Measurements from ENCODE around the gene LACTB. TPM values are rescaled to one million over a fixed set of nuclear protein-coding genes. Genes with fewer than 3 reads are reported as not detected.

Gene LACTB
- total and polyA plus RNA-seq, 2 of the 4 experiments (the other 2 are of a cell fraction): 12.9 to 32.7 TPM

- Histone ChIP-seq H3K23ac (ENCODE audit: low read depth, low read length) (peak overlapping the region; percentile 87), H3K27ac (ENCODE audit: insufficient read depth, low read length) (peak overlapping the region; percentile 80), H2BK15ac (ENCODE audit: low read depth, low read length) (peak overlapping the region; percentile 79; the same call in 2 of the 3 replicates), H3K4me1 (ENCODE audit: control insufficient read depth, insufficient read depth, low read length) (peaks cover 23% of the 10 kb centered on the region), H4K20me1 (ENCODE audit: insufficient read depth, low read length) (no peaks in the 10 kb centered on the region), H4K5ac (ENCODE audit: low read depth, low read length) (peak overlapping the region; percentile 83), H3K9ac (ENCODE audit: low read depth, low read length) (peak overlapping the region; percentile 31; the same call in 1 of the 2 replicates), H3K56ac (ENCODE audit: extremely low read depth, insufficient read depth, low read length) (peak overlapping the region; percentile 44; the same call in 1 of the 2 replicates), H3K27me3 (ENCODE audit: control insufficient read depth, insufficient read depth, low read length) (no peaks in the 10 kb centered on the region), H4K8ac (ENCODE audit: low read depth in 2 of 2, low read length in 2 of 2) (peak overlapping the region; percentile 27 to 90), H3K9me1 (ENCODE audit: insufficient read depth, low read length) (peaks cover 13% of the 10 kb centered on the region), H2AK9ac (replicated peaks; ENCODE audit: low read depth, low read length, poor library complexity) (peak overlapping the region; percentile 57), H3K9me3 (ENCODE audit: control insufficient read depth, insufficient read depth, low read length) (no peaks in the 10 kb centered on the region), H3K79me1 (ENCODE audit: low read depth in 1 of 2, low read length in 2 of 2) (peaks cover 0 to 6% of the 10 kb centered on the region in 2 experiments; a peak in 2 of 4 replicates), H2BK120ac (ENCODE audit: low read depth, low read length) (peak overlapping the region; percentile 96), H2BK20ac (ENCODE audit: low read depth, low read length) (peak overlapping the region; percentile 87), H2BK5ac (ENCODE audit: low read depth, low read length, poor library complexity, severe bottlenecking) (peak overlapping the region; percentile 91), H3K36me3 (ENCODE audit: control insufficient read depth, insufficient read depth, low read length) (no peaks in the 10 kb centered on the region), H3K4me3 (ENCODE audit: insufficient read depth, low read depth, low read length) (no peak overlapping the region), H2AK5ac (ENCODE audit: low read depth, low read length) (peak overlapping the region; percentile 82), H3K4me2 (ENCODE audit: low read depth, low read length) (peak overlapping the region; percentile 6; the same call in 1 of the 2 replicates), H3K14ac (replicated peaks; ENCODE audit: low read depth, low read length) (peak overlapping the region; percentile 88), H3K18ac (ENCODE audit: low read depth, low read length) (peak overlapping the region; percentile 71), H3K4ac (ENCODE audit: low read depth, low read length) (peak overlapping the region; percentile 92), H4K91ac (ENCODE audit: insufficient read depth, low read depth, low read length) (peak overlapping the region; percentile 93), H2AFZ (replicated peaks; ENCODE audit: low read length, poor library complexity) (peak overlapping the region; percentile 83)
- dilution Hi-C loops (cut with HindIII; ENCODE audit: low sequenced_read_pairs, unreplicated experiment): no loop called here
- ATAC-seq (ENCODE audit: low read depth) (no peak), DNase-seq (no peak)
- intact Hi-C loops (cut with micrococcal nuclease): loop anchor here (1.0 kb wide), 1 partner anchor 20 kb away; no protein-coding TSS in a partner anchor
- in situ Hi-C loops (cut with MboI; ENCODE audit: low sequenced_read_pairs): no loop called here
- WGBS, 2 experiments (ENCODE audit: extremely low coverage in 2 of 2, insufficient read length in 1 of 2): 17% methylated on average over 1 of the region's 6 CpGs; no CpG with 5 or more reads in 1 of the 2 experiments
- TF ChIP-seq RFX5 (IDR thresholded peaks at IDR 0.05; ENCODE audit: low read depth, low read length) (no peak), MAZ (IDR thresholded peaks at IDR 0.05; ENCODE audit: borderline replicate concordance, low read depth, low read length) (no peak), NFE2L2 (IDR thresholded peaks at IDR 0.05; ENCODE audit: low read depth, low read length) (no peak), RCOR1 (IDR thresholded peaks at IDR 0.05; ENCODE audit: insufficient replicate concordance, low read length) (no peak), SMC3 (IDR thresholded peaks at IDR 0.05; ENCODE audit: low read depth, low read length) (no peak), CEBPB (IDR thresholded peaks at IDR 0.05; ENCODE audit: low read depth, low read length) (no peak), MXI1 (IDR thresholded peaks at IDR 0.05; ENCODE audit: borderline replicate concordance, low read depth, low read length) (no peak), BHLHE40 (IDR thresholded peaks at IDR 0.05; ENCODE audit: low read depth, low read length) (no peak), POLR2A (IDR thresholded peaks at IDR 0.05; ENCODE audit: low read depth, low read length) (no peak), CHD1 (IDR thresholded peaks at IDR 0.05; ENCODE audit: low read depth, low read length) (no peak)
- TF ChIP-seq, protein P1, sequence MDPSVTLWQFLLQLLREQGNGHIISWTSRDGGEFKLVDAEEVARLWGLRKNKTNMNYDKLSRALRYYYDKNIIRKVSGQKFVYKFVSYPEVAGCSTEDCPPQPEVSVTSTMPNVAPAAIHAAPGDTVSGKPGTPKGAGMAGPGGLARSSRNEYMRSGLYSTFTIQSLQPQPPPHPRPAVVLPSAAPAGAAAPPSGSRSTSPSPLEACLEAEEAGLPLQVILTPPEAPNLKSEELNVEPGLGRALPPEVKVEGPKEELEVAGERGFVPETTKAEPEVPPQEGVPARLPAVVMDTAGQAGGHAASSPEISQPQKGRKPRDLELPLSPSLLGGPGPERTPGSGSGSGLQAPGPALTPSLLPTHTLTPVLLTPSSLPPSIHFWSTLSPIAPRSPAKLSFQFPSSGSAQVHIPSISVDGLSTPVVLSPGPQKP (IDR thresholded peaks at IDR 0.05; ENCODE audit: borderline replicate concordance, low read depth, low read length): no peak
- BruUV-seq (replicated peaks): no TSS peak
- ChIA-PET CTCF (interaction anchor here (0.6 to 1.2 kb wide), 2 partner anchors 40 to 306 kb away, joined by 3 read pairs; no protein-coding TSS in a partner anchor), POLR2A (ENCODE audit: unreplicated experiment) (interaction anchor here (0.6 to 1.2 kb wide), 4 partner anchors 36 to 330 kb away, joined by 3 to 5 read pairs (median 4); partner anchors contain the start of gene RPS27L)
Measured at GRCh38 chr15:63088533-63089245, 33.0 kb upstream of the LACTB start.

Measured in IMR-90 (cell line).